ENCODE measurements around the gene OAF. TPM values are rescaled to one million over a fixed set of nuclear protein-coding genes. Genes with fewer than 3 reads are reported as not detected.
A peak's percentile ranks its signal among the peaks of the same experiment; 100 is the strongest.

OAF gene
- total and polyA plus RNA-seq, 9 of the 15 experiments (the other 6 are each of a cell fraction or from before 2014, with no cell fraction given), result 1.1 to 21.6 (median 7.5) TPM

DNA sequence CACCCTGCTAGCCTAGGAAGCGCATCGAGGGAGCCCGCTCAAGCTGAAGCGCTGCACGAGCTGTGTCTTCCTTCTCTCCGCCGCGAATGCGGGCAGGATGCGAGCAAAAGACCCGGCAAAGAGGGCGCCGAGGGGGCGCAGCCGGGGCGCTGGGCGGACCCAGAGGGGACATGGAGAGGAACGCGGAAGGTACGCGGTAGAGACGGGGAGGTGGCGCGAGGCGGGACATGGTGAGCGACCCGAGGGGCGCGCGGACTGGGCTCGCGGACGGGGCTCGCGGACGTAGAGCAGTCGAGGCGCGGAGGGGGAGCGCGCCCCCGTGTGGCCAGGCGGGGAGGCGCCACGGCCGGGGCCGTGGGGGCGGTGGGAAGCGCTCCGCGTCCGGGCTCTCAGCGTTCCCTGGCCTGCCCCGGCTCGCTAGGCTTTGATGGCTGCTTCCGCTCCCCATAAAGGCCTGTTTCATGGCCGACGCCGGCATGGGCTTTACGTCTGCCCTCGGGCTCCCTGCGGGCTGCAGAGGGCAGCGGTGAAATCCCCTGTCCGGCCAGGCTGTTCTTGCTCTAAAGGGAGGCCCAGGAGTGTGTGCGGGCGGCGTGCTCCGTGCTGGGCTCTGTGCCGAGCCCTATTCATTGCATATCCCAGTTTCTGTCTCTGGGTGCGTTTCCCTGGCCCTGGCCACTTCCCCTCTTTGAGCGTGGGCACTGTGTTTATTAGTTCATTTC is 41.7 kb upstream of the OAF start (continued):
- TF ChIP-seq, protein P1, sequence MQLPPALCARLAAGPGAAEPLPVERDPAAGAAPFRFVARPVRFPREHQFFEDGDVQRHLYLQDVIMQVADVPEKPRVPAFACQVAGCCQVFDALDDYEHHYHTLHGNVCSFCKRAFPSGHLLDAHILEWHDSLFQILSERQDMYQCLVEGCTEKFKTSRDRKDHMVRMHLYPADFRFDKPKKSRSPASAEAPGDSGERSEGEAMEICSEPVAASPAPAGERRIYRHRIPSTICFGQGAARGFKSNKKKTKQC (CRISPR knock-in tag; IDR thresholded peaks at IDR 0.05), result no peak
- TF ChIP-seq, protein P2, sequence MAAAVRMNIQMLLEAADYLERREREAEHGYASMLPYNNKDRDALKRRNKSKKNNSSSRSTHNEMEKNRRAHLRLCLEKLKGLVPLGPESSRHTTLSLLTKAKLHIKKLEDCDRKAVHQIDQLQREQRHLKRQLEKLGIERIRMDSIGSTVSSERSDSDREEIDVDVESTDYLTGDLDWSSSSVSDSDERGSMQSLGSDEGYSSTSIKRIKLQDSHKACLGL (CRISPR knock-in tag; IDR thresholded peaks at IDR 0.05; ENCODE audit: borderline replicate concordance, poor library complexity, severe bottlenecking), result no peak
- TF ChIP-seq PYGO2 (tag; IDR thresholded peaks at IDR 0.05) (no peak), FOXP1 (CRISPR knock-in tag; IDR thresholded peaks at IDR 0.05) (no peak), TEAD1 (CRISPR knock-in tag; IDR thresholded peaks at IDR 0.05) (no peak), ARID1B (IDR thresholded peaks at IDR 0.05) (no peak), ERF (CRISPR knock-in tag; IDR thresholded peaks at IDR 0.05) (no peak), GATAD2B (IDR thresholded peaks at IDR 0.05; ENCODE audit: borderline replicate concordance) (no peak), ZNF175 (CRISPR knock-in tag; IDR thresholded peaks at IDR 0.05; ENCODE audit: low read depth) (no peak), KAT8 (IDR thresholded peaks at IDR 0.05; ENCODE audit: low read depth) (no peak), CXXC5 (CRISPR knock-in tag; IDR thresholded peaks at IDR 0.05) (peak; percentile 72), EHMT2 (IDR thresholded peaks at IDR 0.05) (no peak), KLF16 (IDR thresholded peaks at IDR 0.05) (no peak)
- TF ChIP-seq, protein P3, sequence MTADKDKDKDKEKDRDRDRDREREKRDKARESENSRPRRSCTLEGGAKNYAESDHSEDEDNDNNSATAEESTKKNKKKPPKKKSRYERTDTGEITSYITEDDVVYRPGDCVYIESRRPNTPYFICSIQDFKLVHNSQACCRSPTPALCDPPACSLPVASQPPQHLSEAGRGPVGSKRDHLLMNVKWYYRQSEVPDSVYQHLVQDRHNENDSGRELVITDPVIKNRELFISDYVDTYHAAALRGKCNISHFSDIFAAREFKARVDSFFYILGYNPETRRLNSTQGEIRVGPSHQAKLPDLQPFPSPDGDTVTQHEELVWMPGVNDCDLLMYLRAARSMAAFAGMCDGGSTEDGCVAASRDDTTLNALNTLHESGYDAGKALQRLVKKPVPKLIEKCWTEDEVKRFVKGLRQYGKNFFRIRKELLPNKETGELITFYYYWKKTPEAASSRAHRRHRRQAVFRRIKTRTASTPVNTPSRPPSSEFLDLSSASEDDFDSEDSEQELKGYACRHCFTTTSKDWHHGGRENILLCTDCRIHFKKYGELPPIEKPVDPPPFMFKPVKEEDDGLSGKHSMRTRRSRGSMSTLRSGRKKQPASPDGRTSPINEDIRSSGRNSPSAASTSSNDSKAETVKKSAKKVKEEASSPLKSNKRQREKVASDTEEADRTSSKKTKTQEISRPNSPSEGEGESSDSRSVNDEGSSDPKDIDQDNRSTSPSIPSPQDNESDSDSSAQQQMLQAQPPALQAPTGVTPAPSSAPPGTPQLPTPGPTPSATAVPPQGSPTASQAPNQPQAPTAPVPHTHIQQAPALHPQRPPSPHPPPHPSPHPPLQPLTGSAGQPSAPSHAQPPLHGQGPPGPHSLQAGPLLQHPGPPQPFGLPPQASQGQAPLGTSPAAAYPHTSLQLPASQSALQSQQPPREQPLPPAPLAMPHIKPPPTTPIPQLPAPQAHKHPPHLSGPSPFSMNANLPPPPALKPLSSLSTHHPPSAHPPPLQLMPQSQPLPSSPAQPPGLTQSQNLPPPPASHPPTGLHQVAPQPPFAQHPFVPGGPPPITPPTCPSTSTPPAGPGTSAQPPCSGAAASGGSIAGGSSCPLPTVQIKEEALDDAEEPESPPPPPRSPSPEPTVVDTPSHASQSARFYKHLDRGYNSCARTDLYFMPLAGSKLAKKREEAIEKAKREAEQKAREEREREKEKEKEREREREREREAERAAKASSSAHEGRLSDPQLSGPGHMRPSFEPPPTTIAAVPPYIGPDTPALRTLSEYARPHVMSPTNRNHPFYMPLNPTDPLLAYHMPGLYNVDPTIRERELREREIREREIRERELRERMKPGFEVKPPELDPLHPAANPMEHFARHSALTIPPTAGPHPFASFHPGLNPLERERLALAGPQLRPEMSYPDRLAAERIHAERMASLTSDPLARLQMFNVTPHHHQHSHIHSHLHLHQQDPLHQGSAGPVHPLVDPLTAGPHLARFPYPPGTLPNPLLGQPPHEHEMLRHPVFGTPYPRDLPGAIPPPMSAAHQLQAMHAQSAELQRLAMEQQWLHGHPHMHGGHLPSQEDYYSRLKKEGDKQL (CRISPR knock-in tag; IDR thresholded peaks at IDR 0.05; ENCODE audit: borderline replicate concordance), result no peak
- TF ChIP-seq, protein P4, sequence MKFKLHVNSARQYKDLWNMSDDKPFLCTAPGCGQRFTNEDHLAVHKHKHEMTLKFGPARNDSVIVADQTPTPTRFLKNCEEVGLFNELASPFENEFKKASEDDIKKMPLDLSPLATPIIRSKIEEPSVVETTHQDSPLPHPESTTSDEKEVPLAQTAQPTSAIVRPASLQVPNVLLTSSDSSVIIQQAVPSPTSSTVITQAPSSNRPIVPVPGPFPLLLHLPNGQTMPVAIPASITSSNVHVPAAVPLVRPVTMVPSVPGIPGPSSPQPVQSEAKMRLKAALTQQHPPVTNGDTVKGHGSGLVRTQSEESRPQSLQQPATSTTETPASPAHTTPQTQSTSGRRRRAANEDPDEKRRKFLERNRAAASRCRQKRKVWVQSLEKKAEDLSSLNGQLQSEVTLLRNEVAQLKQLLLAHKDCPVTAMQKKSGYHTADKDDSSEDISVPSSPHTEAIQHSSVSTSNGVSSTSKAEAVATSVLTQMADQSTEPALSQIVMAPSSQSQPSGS (CRISPR knock-in tag; IDR thresholded peaks at IDR 0.05), result no peak
- TF ChIP-seq, protein P5, sequence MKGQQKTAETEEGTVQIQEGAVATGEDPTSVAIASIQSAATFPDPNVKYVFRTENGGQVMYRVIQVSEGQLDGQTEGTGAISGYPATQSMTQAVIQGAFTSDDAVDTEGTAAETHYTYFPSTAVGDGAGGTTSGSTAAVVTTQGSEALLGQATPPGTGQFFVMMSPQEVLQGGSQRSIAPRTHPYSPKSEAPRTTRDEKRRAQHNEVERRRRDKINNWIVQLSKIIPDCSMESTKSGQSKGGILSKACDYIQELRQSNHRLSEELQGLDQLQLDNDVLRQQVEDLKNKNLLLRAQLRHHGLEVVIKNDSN (CRISPR knock-in tag; IDR thresholded peaks at IDR 0.05), result no peak
- TF ChIP-seq, protein P6, sequence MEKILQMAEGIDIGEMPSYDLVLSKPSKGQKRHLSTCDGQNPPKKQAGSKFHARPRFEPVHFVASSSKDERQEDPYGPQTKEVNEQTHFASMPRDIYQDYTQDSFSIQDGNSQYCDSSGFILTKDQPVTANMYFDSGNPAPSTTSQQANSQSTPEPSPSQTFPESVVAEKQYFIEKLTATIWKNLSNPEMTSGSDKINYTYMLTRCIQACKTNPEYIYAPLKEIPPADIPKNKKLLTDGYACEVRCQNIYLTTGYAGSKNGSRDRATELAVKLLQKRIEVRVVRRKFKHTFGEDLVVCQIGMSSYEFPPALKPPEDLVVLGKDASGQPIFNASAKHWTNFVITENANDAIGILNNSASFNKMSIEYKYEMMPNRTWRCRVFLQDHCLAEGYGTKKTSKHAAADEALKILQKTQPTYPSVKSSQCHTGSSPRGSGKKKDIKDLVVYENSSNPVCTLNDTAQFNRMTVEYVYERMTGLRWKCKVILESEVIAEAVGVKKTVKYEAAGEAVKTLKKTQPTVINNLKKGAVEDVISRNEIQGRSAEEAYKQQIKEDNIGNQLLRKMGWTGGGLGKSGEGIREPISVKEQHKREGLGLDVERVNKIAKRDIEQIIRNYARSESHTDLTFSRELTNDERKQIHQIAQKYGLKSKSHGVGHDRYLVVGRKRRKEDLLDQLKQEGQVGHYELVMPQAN (IDR thresholded peaks at IDR 0.05; ENCODE audit: borderline replicate concordance), result no peak

Measured in K562 (cell line).